Stimulated activated CD8-positive, alpha-beta memory T cell treated with anti-CD3 and anti-CD28 coated beads, Interleukin-7, amount 100 ng/mL, for 1 hour (primary cell): Measurements from ENCODE around the gene CD79B.
A peak's percentile ranks its signal among the peaks of the same experiment; 100 is the strongest.
"Not testable (repeated sequence)": the region's sequence is repeated elsewhere in the genome, so short reads cannot be mapped to it uniquely, and the experiment has no call there.

ENCODE experiments used
- DNase-seq, 2 donors: peaks; one replicate each; pipeline ENCODE4 v3.0.0-alpha.2; 2020; ENCODE audit warnings: low read depth in 2 of 2

CD79B gene

GRCh38 chr17:63933598-63933997 is 1.5 kb upstream of the CD79B start:
- DNase-seq, result no peak

DNA sequence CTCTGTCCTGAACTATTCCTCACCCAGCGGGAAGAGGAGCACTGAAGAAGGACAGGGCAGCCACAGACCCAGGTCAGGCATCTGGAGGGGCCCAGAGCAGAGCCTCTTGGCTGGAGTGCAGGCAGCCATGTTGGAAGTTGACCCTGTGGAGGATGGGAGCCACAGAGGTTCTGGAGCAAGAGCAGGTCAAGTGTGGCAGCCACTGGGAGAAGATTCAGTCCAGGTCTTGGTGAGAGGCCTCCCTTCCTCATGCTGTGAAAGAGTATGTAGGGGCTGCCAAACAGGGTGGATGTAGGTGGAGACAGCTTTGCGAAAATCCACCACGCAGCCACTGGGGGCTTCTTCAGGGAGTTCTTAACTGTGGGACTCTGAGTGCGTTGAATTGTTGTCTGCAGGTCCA is 590 bp upstream of the CD79B start:
- no peak for DNase-seq

GRCh38 chr17:63930951-63931575 is 1.1 kb downstream of the CD79B start:
- peak in 1 of 2 donors; percentile 27 for DNase-seq

DNA sequence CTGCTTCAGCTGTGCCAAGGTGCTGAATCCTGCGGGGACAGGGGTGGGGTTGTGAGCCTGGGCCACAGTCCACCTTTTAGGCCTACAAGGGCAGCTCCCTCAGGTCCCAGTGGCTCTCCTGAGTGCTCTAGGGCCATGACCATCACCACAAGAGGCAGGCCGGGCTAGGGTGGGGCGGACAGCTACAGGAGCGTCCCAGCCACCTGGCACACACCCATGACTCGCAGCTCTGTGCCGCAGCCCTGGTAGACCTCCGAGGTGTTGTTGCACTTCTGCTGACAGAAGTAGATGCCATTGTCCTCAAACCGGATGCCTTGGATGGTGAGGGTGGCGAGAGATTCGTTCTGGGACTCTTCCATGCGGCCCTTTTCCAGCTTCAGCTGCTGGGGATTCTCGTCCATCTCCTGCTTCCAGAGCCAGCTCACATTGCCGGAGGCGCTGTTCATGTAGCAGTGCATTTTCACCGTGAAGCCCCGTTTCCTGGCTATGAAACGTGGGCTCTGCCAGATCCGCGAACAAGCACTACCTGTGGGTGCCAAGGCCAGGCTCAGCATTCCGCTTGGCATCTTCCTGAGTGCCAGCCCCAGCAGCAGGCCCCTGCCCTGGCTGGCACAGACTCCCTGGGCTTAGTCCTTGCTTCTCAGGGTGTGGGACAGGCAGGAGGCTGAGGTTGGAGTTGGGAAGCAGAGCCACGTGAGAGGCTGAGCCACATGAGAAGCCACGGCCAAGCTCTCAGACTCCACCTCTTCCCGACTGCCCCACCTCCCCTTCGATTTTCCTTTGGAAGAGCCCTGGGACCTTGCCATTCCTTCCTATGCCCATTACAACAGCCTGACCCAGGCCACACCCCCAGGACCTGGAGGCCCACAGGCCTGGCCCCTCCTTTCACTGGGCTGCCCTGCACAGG is 2.0 kb downstream of the CD79B start:
- DNase-seq, result no peak

- DNase-seq, result no peak
These were observed 3.0 kb downstream of the CD79B start for GRCh38 chr17:63928966-63929695.

DNA sequence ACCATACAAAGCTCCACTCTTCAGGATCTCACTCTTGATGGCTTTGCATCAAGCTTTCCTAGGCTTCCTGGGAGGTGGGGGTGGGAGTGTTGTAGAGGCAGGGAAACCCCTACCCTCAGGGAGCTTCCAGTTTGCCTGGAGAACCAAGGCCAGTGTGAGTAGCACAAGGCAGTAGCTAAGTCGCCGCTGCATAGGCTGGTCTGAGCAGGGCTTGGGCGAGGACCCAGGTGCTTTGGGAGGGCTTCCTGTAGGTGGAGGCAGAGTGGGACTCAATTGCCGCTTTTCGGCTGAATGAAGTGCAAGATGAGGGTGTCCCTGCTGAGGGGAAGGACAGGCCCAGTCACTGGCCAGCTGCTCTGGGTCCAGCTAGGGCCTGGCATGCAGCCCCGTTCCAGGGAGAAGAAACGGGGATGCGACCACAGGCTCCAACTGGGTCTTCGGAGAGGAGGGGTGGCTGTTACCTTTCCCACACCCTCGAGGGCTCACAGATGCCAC is 3.9 kb downstream of the CD79B start:
- DNase-seq, result no peak

GRCh38 chr17:63927464-63928171 is 4.5 kb downstream of the CD79B start:
- DNase-seq, result no peak

- no peak for DNase-seq
These were observed 6.0 kb downstream of the CD79B start for GRCh38 chr17:63926164-63926563.

GRCh38 chr17:63925615-63926014 is 6.5 kb downstream of the CD79B start:
- no peak for DNase-seq

- not testable (repeated sequence) for DNase-seq
These were observed 9.7 kb downstream of the CD79B start for GRCh38 chr17:63922402-63922801.

DNA sequence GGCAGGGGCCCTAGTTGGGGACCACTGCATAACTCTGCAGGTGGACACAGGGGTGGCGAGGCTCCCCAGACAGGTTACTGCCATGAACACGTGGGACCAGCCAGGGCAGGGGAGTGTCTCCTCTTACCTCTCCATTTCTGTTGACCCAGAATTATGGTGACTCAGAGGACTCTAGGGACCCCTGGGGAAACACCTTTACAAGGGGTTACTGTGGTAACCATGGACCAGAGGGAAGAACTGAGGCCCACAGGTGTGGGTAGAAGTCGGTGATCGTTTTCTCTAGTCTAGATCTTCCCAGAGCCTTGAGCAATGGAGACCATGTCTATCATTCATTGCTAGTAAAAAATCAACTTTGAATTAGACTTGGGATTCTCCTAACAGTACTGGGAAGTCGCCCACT is 11.4 kb downstream of the CD79B start:
- DNase-seq, result not testable (repeated sequence)

DNA sequence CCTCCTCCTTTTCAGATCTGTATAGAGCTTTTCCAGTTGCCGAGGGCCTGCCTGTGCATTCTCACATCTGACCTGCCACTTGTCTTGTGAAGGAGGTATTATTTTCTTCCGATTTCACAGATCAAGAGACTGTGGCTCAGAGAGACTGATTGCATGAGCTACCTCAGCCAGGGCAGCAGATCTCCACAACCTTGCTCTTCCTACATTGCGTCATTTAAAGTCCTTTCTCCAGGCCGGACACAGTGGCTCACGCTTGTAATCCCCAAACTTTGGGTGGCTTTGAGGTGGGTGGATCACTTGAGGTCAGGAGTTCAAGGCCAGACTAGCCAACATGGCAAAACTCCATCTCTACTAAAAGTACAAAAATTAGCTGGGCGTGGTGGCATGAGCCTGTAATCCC is 12.1 kb downstream of the CD79B start:
- DNase-seq, result not testable (repeated sequence)

- DNase-seq, result peak; percentile 42 to 55
These were observed 12.8 kb downstream of the CD79B start for GRCh38 chr17:63919311-63919723.

GRCh38 chr17:63918789-63919305 is 13.3 kb downstream of the CD79B start, which contains the start of gene GH1:
Gene GH1, minus strand, starts transcription at chr17:63918839. Its CDS starts 63 bp downstream, at chr17:63918776.
- DNase-seq, result not testable (repeated sequence)

GRCh38 chr17:63918305-63918704 is 13.8 kb downstream of the CD79B start:
- no peak for DNase-seq

GRCh38 chr17:63917646-63918045 is 14.5 kb downstream of the CD79B start:
- no peak for DNase-seq

DNA sequence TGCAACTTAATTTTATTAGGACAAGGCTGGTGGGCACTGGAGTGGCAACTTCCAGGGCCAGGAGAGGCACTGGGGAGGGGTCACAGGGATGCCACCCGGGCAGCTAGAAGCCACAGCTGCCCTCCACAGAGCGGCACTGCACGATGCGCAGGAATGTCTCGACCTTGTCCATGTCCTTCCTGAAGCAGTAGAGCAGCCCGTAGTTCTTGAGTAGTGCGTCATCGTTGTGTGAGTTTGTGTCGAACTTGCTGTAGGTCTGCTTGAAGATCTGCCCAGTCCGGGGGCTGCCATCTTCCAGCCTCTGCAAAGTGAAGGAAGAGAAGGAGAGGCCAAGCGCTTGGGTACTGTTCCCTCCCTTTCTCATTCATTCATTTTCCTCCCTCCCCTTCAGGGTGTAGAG is 14.9 kb downstream of the CD79B start:
- not testable (repeated sequence) for DNase-seq

- no peak for DNase-seq
These were observed 15.5 kb downstream of the CD79B start for GRCh38 chr17:63916566-63917185.

DNA sequence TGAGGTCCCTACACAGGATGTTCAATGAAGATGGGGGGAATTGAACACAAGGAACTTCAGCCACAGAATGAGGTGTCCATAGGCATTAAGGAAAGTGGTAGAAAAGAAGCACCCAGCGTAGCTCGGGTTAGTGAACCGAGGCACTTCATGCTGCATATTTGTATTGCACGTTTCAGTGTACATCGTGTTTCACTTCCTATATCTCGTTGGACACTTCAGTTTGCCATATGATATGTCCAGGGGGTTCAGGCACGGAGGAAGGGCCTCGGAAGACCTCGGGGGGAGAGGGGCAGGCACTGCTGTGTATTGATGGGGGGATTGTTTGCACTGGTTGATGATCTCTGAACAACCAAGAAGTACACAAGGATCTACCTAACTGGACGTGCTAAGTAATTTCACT is 16.4 kb downstream of the CD79B start:
- not testable (repeated sequence) for DNase-seq

DNA sequence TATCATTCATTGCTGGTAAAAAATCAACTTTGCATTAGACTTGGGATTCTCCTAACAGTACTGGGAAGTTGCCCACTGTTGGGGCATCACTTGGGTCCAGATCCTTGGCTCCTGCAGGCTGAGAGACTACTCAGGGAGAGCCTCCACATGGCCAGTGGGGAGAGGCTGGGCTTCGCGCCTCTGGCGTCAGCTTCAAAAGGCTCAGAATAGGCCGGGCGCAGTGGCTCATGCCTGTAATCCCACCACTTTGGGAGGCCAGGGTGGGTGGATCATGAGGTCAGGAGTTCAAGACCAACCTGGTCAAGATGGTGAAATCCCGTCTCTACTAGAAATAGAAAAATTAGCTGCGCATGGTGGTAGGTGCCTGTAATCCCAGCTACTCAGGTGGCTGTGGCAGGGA is 17.7 kb downstream of the CD79B start:
- no peak for DNase-seq

- peak; percentile 34 to 50 for DNase-seq
These were observed 20.5 kb downstream of the CD79B start for GRCh38 chr17:63911657-63912100.
